Uterus (tissue), 2 donors: ENCODE measurements around the gene STT3B.

Experiments
- CTCF ChIP-seq, 4 experiments: fragments of 200-600 bp in 2 of 4; fragments of 450-650 bp in 2 of 4; sonication (generic) in 2 of 4; IDR thresholded peaks; one replicate each; pipeline ENCODE4 v1.5.1; 2016 to 2019; ENCODE audit warnings: antibody characterized with exemption in 4 of 4, mild to moderate bottlenecking in 2 of 4, moderate library complexity in 1 of 4
- POLR2A ChIP-seq, 2 donors: fragments of 450-650 bp; IDR thresholded peaks; one replicate each; pipeline ENCODE4 v1.6.1; 2016; ENCODE audit warnings: antibody characterized with exemption in 2 of 2, mild to moderate bottlenecking in 1 of 2, moderate library complexity in 1 of 2

- TF ChIP-seq CTCF (IDR thresholded peaks at IDR 0.05) (no peak), POLR2A (IDR thresholded peaks at IDR 0.05) (no peak)
These were observed 128.6 kb downstream of the STT3B start for GRCh38 chr3:31661286-31661685.
